ENCODE data around the gene FGL2. TPM values are rescaled to one million over a fixed set of nuclear protein-coding genes. Genes with fewer than 3 reads are reported as not detected.
"Not testable (repeated sequence)": the region's sequence is repeated elsewhere in the genome, so short reads cannot be mapped to it uniquely, and the experiment has no call there.

The FGL2 gene
- total RNA-seq, 2 experiments from 2014 or later = 0.06 to 0.72 TPM

DNA sequence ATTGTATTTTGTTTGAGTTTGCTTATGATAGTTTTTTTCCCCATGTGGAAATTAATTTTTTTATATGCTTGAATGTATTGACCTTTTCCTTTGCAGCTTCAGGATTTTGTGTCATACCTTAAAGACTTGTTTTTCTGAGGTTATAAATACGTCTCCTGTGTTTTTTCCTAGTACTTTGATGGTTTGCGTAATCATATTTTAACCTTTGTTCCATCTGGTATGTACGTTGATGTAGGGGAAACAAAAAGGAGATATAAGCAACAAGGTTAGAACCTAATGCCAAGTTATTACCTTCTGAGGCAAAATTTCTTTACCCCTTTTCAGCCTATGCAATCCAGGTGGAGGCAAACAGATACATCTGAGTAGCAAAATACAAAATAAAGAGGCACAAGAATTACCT lies 17.9 kb downstream of the FGL2 start:
- H3K4me3 ChIP-seq (ENCODE audit: low read depth, low read length, poor library complexity, severe bottlenecking) = no peak overlapping the region
- no peak overlapping the region for H3K4me2 ChIP-seq (ENCODE audit: low read length)
- ChIA-PET CTCF (ENCODE audit: unreplicated experiment) (no interaction called here), POLR2A (no interaction called here)
- no peaks in the 10 kb centered on the region for H4K20me1 ChIP-seq (ENCODE audit: insufficient read depth, low read length)
- BruUV-seq (replicated peaks) = no TSS peak
- no peaks in the 10 kb centered on the region for H3K9me2 ChIP-seq (ENCODE audit: insufficient read depth, low read length)
- intact Hi-C loops (cut with micrococcal nuclease; ENCODE audit: unreplicated experiment) = no loop called here
- H3K27ac ChIP-seq (ENCODE audit: low read depth, low read length, poor library complexity, severe bottlenecking) = no peak overlapping the region
- H3K4me1 ChIP-seq (ENCODE audit: insufficient read depth, low read length, poor library complexity, severe bottlenecking) = no peaks in the 10 kb centered on the region
- no peaks in the 10 kb centered on the region for H3K79me2 ChIP-seq (ENCODE audit: insufficient read depth, low read depth, low read length)
- no peak for DNase-seq (ENCODE audit: low spot score)
- TF ChIP-seq EZH2phosphoT487 (IDR thresholded peaks at IDR 0.05; ENCODE audit: borderline replicate concordance, low read depth, low read length) = no peak
- TF ChIP-seq CTCF (conservative IDR thresholded peaks at IDR 0.05; ENCODE audit: low read length) = no peak
- no peak overlapping the region for H2AFZ ChIP-seq (ENCODE audit: low read length)
- no peaks in the 10 kb centered on the region for H3K36me3 ChIP-seq (ENCODE audit: insufficient read depth, low read length)
- no peaks in the 10 kb centered on the region for H3K9me3 ChIP-seq (ENCODE audit: low read length)

DNA sequence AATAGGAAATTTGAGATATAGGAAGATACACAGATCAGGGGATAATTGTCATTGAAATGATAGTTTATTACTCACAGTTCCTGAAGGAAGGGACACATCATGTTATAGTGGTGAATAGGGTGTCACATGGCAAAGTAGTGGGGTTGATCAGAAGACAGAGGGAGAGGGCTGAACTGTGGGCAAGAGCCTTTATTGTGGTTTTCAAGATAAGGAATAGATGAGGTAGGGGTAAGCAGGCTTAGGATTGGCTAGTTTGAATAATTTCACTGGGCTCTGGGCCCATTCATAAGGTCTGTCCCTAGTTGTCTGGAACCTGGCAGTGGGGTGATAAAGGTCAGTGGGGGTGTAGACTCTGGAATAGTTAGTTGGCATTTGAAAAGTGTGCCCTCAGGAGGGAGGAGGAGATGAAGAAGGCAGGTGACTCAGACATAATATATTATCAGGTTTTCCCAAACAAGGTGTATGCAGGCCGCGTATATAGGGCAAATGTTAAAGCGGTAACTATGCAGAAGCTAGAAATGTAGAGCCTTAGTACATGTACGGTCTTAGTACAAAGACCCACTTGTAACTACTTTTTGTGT lies 18.5 kb downstream of the FGL2 start:
- Histone ChIP-seq H3K4me3 (ENCODE audit: low read depth, low read length, poor library complexity, severe bottlenecking) (no peak overlapping the region), H3K4me2 (ENCODE audit: low read length) (no peak overlapping the region), H3K27ac (ENCODE audit: low read depth, low read length, poor library complexity, severe bottlenecking) (no peak overlapping the region), H3K36me3 (ENCODE audit: insufficient read depth, low read length) (no peaks in the 10 kb centered on the region), H3K9me3 (ENCODE audit: low read length) (no peaks in the 10 kb centered on the region), H3K9me2 (ENCODE audit: insufficient read depth, low read length) (no peaks in the 10 kb centered on the region), H2AFZ (ENCODE audit: low read length) (no peak overlapping the region), H3K79me2 (ENCODE audit: insufficient read depth, low read depth, low read length) (no peaks in the 10 kb centered on the region), H4K20me1 (ENCODE audit: insufficient read depth, low read length) (no peaks in the 10 kb centered on the region), H3K4me1 (ENCODE audit: insufficient read depth, low read length, poor library complexity, severe bottlenecking) (no peaks in the 10 kb centered on the region)
- no peak for TF ChIP-seq CTCF (conservative IDR thresholded peaks at IDR 0.05; ENCODE audit: low read length)
- TF ChIP-seq EZH2phosphoT487 (IDR thresholded peaks at IDR 0.05; ENCODE audit: borderline replicate concordance, low read depth, low read length) = no peak
- POLR2A ChIA-PET = no interaction called here
- CTCF ChIA-PET (ENCODE audit: unreplicated experiment) = no interaction called here
- DNase-seq (ENCODE audit: low spot score) = no peak
- no TSS peak for BruUV-seq (replicated peaks)
- intact Hi-C loops (cut with micrococcal nuclease; ENCODE audit: unreplicated experiment) = no loop called here

DNA sequence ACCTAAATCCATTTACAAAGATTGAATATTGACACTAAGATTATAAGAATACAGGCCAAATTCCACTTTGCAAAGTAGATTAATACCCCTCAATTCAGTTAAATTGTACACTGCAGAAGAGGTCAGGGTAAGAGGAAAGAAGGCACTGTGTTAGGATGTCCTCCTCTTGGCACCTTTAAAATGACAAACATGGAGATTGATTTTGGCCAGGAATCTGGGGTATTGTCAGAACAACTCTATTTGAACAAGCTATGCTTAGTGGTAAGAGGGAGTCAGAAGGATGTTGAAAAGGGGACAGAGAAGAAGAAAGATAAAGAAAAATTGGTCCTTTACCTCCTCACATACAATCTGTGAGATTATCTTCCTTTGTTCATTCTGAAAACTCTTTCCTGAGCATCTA lies 21.6 kb downstream of the FGL2 start:
- H3K36me3 ChIP-seq (ENCODE audit: insufficient read depth, low read length); DNase-seq (ENCODE audit: low spot score); intact Hi-C loops (cut with micrococcal nuclease; ENCODE audit: unreplicated experiment); H2AFZ ChIP-seq (ENCODE audit: low read length); H3K9me2 ChIP-seq (ENCODE audit: insufficient read depth, low read length); H3K4me3 ChIP-seq (ENCODE audit: low read depth, low read length, poor library complexity, severe bottlenecking); H3K4me2 ChIP-seq (ENCODE audit: low read length); H3K27ac ChIP-seq (ENCODE audit: low read depth, low read length, poor library complexity, severe bottlenecking); H4K20me1 ChIP-seq (ENCODE audit: insufficient read depth, low read length); POLR2A ChIA-PET; CTCF ChIA-PET (ENCODE audit: unreplicated experiment); H3K79me2 ChIP-seq (ENCODE audit: insufficient read depth, low read depth, low read length); H3K4me1 ChIP-seq (ENCODE audit: insufficient read depth, low read length, poor library complexity, severe bottlenecking); H3K9me3 ChIP-seq (ENCODE audit: low read length); BruUV-seq (replicated peaks): not testable (repeated sequence)

- H2AFZ ChIP-seq (ENCODE audit: low read length); POLR2A ChIA-PET; H3K4me3 ChIP-seq (ENCODE audit: low read depth, low read length, poor library complexity, severe bottlenecking); H3K9me3 ChIP-seq (ENCODE audit: low read length); CTCF ChIA-PET (ENCODE audit: unreplicated experiment); H3K4me2 ChIP-seq (ENCODE audit: low read length); H3K36me3 ChIP-seq (ENCODE audit: insufficient read depth, low read length); H4K20me1 ChIP-seq (ENCODE audit: insufficient read depth, low read length); H3K4me1 ChIP-seq (ENCODE audit: insufficient read depth, low read length, poor library complexity, severe bottlenecking); H3K9me2 ChIP-seq (ENCODE audit: insufficient read depth, low read length); H3K27ac ChIP-seq (ENCODE audit: low read depth, low read length, poor library complexity, severe bottlenecking); DNase-seq (ENCODE audit: low spot score); BruUV-seq (replicated peaks); H3K79me2 ChIP-seq (ENCODE audit: insufficient read depth, low read depth, low read length); intact Hi-C loops (cut with micrococcal nuclease; ENCODE audit: unreplicated experiment): not testable (repeated sequence)
Measured at GRCh38 chr7:77177321-77177904, 22.2 kb downstream of the FGL2 start.

DNA sequence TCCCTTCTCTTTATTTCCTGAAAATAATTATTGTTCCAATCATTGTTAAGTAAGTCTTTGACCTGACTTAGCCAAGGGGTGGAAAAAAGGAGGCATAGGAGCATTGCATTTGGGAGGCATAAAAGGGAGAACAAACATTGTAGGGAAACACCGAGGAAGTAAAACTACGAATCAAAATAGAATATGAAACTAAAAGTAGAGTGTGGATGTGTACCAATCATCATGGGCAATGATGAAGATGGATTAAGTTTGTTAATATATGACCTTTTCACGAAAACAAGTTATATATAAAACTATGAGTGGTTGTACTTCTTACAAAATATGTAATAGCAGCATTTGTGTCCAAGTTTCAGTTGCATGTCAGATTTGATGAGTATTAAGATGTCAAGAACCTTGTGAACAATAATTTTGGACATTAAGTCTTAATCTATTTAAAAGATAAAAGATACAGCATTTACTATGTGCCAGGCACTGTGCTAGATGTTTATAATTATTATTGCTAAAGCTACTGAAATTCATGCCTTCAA lies 24.3 kb downstream of the FGL2 start:
- H3K27ac ChIP-seq (ENCODE audit: low read depth, low read length, poor library complexity, severe bottlenecking); BruUV-seq (replicated peaks); H3K4me3 ChIP-seq (ENCODE audit: low read depth, low read length, poor library complexity, severe bottlenecking); intact Hi-C loops (cut with micrococcal nuclease; ENCODE audit: unreplicated experiment); DNase-seq (ENCODE audit: low spot score); POLR2A ChIA-PET; H3K9me2 ChIP-seq (ENCODE audit: insufficient read depth, low read length); H3K4me2 ChIP-seq (ENCODE audit: low read length); H4K20me1 ChIP-seq (ENCODE audit: insufficient read depth, low read length); H3K4me1 ChIP-seq (ENCODE audit: insufficient read depth, low read length, poor library complexity, severe bottlenecking); H2AFZ ChIP-seq (ENCODE audit: low read length); H3K79me2 ChIP-seq (ENCODE audit: insufficient read depth, low read depth, low read length); CTCF ChIA-PET (ENCODE audit: unreplicated experiment); H3K36me3 ChIP-seq (ENCODE audit: insufficient read depth, low read length); H3K9me3 ChIP-seq (ENCODE audit: low read length): not testable (repeated sequence)
